ENCODE results near the gene PGS1.

- TF ChIP-seq CTCF (IDR thresholded peaks at IDR 0.05) (no peak), POLR2A (IDR thresholded peaks at IDR 0.05) (no peak)
Measured at GRCh38 chr17:78432226-78433012, 54.0 kb downstream of the PGS1 start.
